CD4-positive, alpha-beta T cell treated with Interferon alpha-2 for 1 hour (primary cell): ENCODE results near the gene FDX1.

Experiments
- DNase-seq, 2 donors: peaks; one replicate each; pipeline ENCODE4 v3.0.0-alpha.2; 2020 to 2022

FDX1 gene

DNA sequence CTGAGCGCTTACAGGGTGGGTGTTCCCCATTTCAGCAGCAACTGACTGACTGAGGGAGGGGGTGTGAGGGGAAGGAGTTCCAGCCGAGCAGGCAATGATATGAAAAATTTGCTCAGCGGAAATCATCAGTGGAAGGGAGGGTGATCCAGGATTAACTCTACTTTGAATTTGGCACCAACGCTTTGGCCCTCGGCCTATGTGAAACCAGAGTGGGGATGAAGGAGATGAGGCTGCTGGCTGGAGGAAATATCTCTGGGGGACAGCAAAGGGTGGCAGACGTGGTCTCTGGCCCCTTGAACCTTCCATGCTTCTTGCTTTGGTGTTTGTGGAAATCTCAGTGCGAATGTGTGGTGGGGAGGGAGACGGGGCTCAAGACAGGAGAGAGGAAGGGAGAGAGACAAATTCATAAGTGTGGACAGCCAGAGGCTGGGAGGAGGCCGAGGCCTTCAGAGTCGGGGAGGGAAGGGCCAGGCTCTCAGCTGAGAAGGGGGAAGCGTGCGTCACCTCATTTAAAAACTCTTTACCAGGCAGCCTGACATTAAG is 83.6 kb downstream of the FDX1 start:
- DNase-seq, result no peak

DNA sequence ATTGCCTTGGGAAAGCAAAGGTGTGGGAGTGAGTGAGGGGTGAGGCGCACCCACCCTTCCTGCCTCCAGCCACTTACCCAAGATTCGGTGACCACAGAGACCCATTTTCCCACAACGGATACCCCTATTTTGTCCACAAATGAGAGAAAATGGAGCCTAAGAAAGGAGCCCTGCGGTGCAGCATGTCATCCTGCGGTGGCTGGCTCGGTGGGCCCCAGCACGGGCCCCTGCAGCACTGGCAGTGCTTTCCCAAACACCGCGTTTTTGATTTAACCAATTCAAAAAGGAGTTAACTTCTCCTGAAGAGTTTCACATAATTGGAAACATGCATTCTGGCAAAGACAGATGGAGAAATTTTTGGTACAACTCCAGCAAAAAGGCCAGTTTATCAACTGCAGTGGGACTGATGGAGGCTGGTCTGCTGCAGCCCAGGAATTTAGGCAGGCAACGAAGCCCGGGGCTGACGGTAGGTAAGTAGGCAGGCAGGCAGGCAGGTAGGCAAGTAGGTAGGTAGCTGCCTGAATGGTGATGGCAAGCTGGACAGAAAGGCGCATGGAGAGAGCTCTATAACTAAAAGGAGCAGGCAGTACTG is 84.2 kb downstream of the FDX1 start:
- DNase-seq, result no peak
